ENCODE data around the gene TMEM130. TPM values are rescaled to one million over a fixed set of nuclear protein-coding genes. Genes with fewer than 3 reads are reported as not detected.

The TMEM130 gene
- total RNA-seq, 1 experiment from 2014 or later: not detected

GRCh38 chr7:98911916-98912315 is 42.1 kb upstream of the TMEM130 start:
- DNase-seq: no peak
- intact Hi-C loops (cut with micrococcal nuclease; ENCODE audit: unreplicated experiment): no loop called here
- no TSS peak for BruUV-seq (replicated peaks)
- Mint-ChIP-seq H3K27ac (ENCODE audit: unreplicated experiment) (no peak overlapping the region), H3K36me3 (ENCODE audit: insufficient read depth, unreplicated experiment) (peaks cover 19% of the 10 kb centered on the region), H3K4me1 (ENCODE audit: low read depth, unreplicated experiment) (no peaks in the 10 kb centered on the region), H3K9me3 (ENCODE audit: low read depth, unreplicated experiment) (no peaks in the 10 kb centered on the region), H3K4me3 (ENCODE audit: low read depth, unreplicated experiment) (no peak overlapping the region), H3K27me3 (ENCODE audit: unreplicated experiment) (no peaks in the 10 kb centered on the region)
- TF ChIP-seq, protein P1, sequence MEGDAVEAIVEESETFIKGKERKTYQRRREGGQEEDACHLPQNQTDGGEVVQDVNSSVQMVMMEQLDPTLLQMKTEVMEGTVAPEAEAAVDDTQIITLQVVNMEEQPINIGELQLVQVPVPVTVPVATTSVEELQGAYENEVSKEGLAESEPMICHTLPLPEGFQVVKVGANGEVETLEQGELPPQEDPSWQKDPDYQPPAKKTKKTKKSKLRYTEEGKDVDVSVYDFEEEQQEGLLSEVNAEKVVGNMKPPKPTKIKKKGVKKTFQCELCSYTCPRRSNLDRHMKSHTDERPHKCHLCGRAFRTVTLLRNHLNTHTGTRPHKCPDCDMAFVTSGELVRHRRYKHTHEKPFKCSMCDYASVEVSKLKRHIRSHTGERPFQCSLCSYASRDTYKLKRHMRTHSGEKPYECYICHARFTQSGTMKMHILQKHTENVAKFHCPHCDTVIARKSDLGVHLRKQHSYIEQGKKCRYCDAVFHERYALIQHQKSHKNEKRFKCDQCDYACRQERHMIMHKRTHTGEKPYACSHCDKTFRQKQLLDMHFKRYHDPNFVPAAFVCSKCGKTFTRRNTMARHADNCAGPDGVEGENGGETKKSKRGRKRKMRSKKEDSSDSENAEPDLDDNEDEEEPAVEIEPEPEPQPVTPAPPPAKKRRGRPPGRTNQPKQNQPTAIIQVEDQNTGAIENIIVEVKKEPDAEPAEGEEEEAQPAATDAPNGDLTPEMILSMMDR (IDR thresholded peaks at IDR 0.05; ENCODE audit: unreplicated experiment): no peak
- CTCF ChIA-PET: no interaction called here

- no peaks in the 10 kb centered on the region for H3K4me1 Mint-ChIP-seq (ENCODE audit: low read depth, unreplicated experiment)
- peaks cover 19% of the 10 kb centered on the region for H3K36me3 Mint-ChIP-seq (ENCODE audit: insufficient read depth, unreplicated experiment)
- CTCF ChIA-PET: interaction anchor here (0.6 kb wide), 1 partner anchor 40 kb away, joined by 3 read pairs; no protein-coding TSS in a partner anchor
- no peaks in the 10 kb centered on the region for H3K27me3 Mint-ChIP-seq (ENCODE audit: unreplicated experiment)
- H3K27ac Mint-ChIP-seq (ENCODE audit: unreplicated experiment): no peak overlapping the region
- TF ChIP-seq, protein P1 (IDR thresholded peaks at IDR 0.05; ENCODE audit: unreplicated experiment): no peak
- BruUV-seq (replicated peaks): no TSS peak
- DNase-seq: no peak
- no peak overlapping the region for H3K4me3 Mint-ChIP-seq (ENCODE audit: low read depth, unreplicated experiment)
- no peaks in the 10 kb centered on the region for H3K9me3 Mint-ChIP-seq (ENCODE audit: low read depth, unreplicated experiment)
- intact Hi-C loops (cut with micrococcal nuclease; ENCODE audit: unreplicated experiment): no loop called here
These were observed 40.6 kb upstream of the TMEM130 start for GRCh38 chr7:98910427-98910826.

DNA sequence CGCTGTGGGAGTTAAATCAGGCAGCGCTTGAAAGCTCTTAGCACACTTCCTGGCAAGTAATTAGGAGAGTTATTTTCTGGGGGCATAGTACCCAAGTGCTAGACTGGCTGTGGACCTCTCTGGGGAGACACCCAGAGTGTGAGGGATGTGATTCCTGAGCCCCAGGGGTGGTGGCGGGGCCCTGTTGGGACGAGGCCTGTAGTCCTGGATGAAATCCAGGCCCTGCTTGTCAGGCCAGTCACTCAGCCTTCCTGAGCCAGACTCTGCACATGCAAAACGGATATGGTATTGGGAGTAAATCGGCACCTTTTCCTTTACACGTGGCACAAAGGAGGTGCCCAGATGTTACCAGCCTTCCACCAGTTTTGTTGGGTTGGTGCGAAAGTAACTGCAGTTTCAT is 39.7 kb upstream of the TMEM130 start:
- H3K27me3 Mint-ChIP-seq (ENCODE audit: unreplicated experiment): no peaks in the 10 kb centered on the region
- intact Hi-C loops (cut with micrococcal nuclease; ENCODE audit: unreplicated experiment): no loop called here
- no peak overlapping the region for H3K27ac Mint-ChIP-seq (ENCODE audit: unreplicated experiment)
- CTCF ChIA-PET: no interaction called here
- H3K4me1 Mint-ChIP-seq (ENCODE audit: low read depth, unreplicated experiment): no peaks in the 10 kb centered on the region
- TF ChIP-seq, protein P1 (IDR thresholded peaks at IDR 0.05; ENCODE audit: unreplicated experiment): no peak
- no TSS peak for BruUV-seq (replicated peaks)
- no peak for DNase-seq
- no peaks in the 10 kb centered on the region for H3K9me3 Mint-ChIP-seq (ENCODE audit: low read depth, unreplicated experiment)
- H3K36me3 Mint-ChIP-seq (ENCODE audit: insufficient read depth, unreplicated experiment): peaks cover 22% of the 10 kb centered on the region
- H3K4me3 Mint-ChIP-seq (ENCODE audit: low read depth, unreplicated experiment): no peak overlapping the region

DNA sequence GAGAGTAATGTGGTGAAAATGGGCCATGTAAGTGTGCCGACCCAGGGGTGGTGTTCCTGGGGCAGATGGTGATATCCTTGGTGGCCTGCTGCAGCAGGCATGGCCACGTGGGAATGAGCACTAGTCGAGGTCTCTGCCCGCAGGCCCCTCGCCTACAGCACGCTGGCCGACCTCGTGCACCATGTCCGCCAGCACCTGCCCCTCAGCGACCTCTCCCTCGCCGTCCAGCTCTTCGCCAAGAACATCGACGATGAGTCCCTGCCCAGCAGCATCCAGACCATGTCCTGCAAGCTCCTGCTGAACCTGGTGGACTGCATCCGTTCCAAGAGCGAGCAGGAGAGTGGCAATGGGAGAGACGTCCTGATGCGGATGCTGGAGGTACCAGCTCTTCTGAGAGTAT is 38.8 kb upstream of the TMEM130 start:
- TF ChIP-seq, protein P1 (IDR thresholded peaks at IDR 0.05; ENCODE audit: unreplicated experiment): no peak
- Mint-ChIP-seq H3K27ac (ENCODE audit: unreplicated experiment) (no peak overlapping the region), H3K36me3 (ENCODE audit: insufficient read depth, unreplicated experiment) (peaks cover 27% of the 10 kb centered on the region), H3K4me1 (ENCODE audit: low read depth, unreplicated experiment) (no peaks in the 10 kb centered on the region), H3K27me3 (ENCODE audit: unreplicated experiment) (no peaks in the 10 kb centered on the region), H3K9me3 (ENCODE audit: low read depth, unreplicated experiment) (no peaks in the 10 kb centered on the region), H3K4me3 (ENCODE audit: low read depth, unreplicated experiment) (no peak overlapping the region)
- intact Hi-C loops (cut with micrococcal nuclease; ENCODE audit: unreplicated experiment): no loop called here
- BruUV-seq (replicated peaks): no TSS peak
- CTCF ChIA-PET: interaction anchor here (0.7 kb wide), 1 partner anchor 19 kb away, joined by 3 read pairs; no protein-coding TSS in a partner anchor
- no peak for DNase-seq

All from Calu3 (cell line).